Stomach smooth muscle (tissue), 2 donors: ENCODE data around the gene CARS1.

Experiments used
- H3K27ac ChIP-seq: one replicate; pipeline ENCODE4 v1.7.0; 2013; ENCODE audit warnings: mild to moderate bottlenecking, low read length, inconsistent platforms
- H3K27me3 ChIP-seq, 2 donors: one replicate each; pipeline ENCODE4 v1.7.0; 2013; ENCODE audit warnings: low read length in 2 of 2; ENCODE audit not compliant: insufficient read depth in 2 of 2, control insufficient read depth in 1 of 2
- H3K36me3 ChIP-seq, 2 donors: one replicate each; pipeline ENCODE4 v1.7.0; 2013; ENCODE audit warnings: low read length in 2 of 2; ENCODE audit not compliant: control insufficient read depth in 2 of 2, insufficient read depth in 2 of 2
- H3K4me1 ChIP-seq: one replicate; pipeline ENCODE4 v1.7.0; 2013; ENCODE audit warnings: low read length; ENCODE audit not compliant: control insufficient read depth, insufficient read depth
- H3K4me3 ChIP-seq, 2 donors: one replicate each; pipeline ENCODE4 v1.7.0; 2013; ENCODE audit warnings: low read length in 2 of 2
- H3K9ac ChIP-seq, 2 donors: one replicate each; pipeline ENCODE4 v1.7.0; 2013; ENCODE audit warnings: low read length in 2 of 2, mild to moderate bottlenecking in 1 of 2
- H3K9me3 ChIP-seq, 2 donors: one replicate each; pipeline ENCODE4 v1.7.0; 2013; ENCODE audit warnings: low read length in 2 of 2; ENCODE audit not compliant: control insufficient read depth in 2 of 2
- donor health status: healthy.
- donor health status: Pancreatic carcinoma.

CARS1 gene

GRCh38 chr11:3015796-3016195 lies 41.4 kb downstream of the CARS1 start:
- Histone ChIP-seq H3K27me3 (no peaks in the 10 kb centered on the region), H3K4me1 (no peaks in the 10 kb centered on the region), H3K9me3 (no peaks in the 10 kb centered on the region), H3K36me3 (peaks cover 66 to 71% of the 10 kb centered on the region in 2 donors), H3K4me3 (no peak overlapping the region), H3K9ac (no peak overlapping the region), H3K27ac (no peak overlapping the region)

- H3K36me3 ChIP-seq: peaks cover 69 to 72% of the 10 kb centered on the region in 2 donors
- no peak overlapping the region for H3K9ac ChIP-seq
- H3K27me3 ChIP-seq: no peaks in the 10 kb centered on the region
- H3K4me3 ChIP-seq: no peak overlapping the region
- no peak overlapping the region for H3K27ac ChIP-seq
- no peaks in the 10 kb centered on the region for H3K4me1 ChIP-seq
- no peaks in the 10 kb centered on the region for H3K9me3 ChIP-seq
Measured at GRCh38 chr11:3014943-3015342, 42.3 kb downstream of the CARS1 start.

- no peaks in the 10 kb centered on the region for H3K9me3 ChIP-seq
- no peaks in the 10 kb centered on the region for H3K27me3 ChIP-seq
- peaks cover 71 to 77% of the 10 kb centered on the region in 2 donors for H3K36me3 ChIP-seq
- no peaks in the 10 kb centered on the region for H3K4me1 ChIP-seq
- no peak overlapping the region for H3K27ac ChIP-seq
- no peak overlapping the region for H3K4me3 ChIP-seq
- H3K9ac ChIP-seq: no peak overlapping the region
Measured at GRCh38 chr11:3014057-3014938, 42.9 kb downstream of the CARS1 start.

- H3K36me3 ChIP-seq: peaks cover 61 to 68% of the 10 kb centered on the region in 2 donors
- H3K27ac ChIP-seq: no peak overlapping the region
- H3K9ac ChIP-seq: no peak overlapping the region
- no peaks in the 10 kb centered on the region for H3K9me3 ChIP-seq
- no peak overlapping the region for H3K4me3 ChIP-seq
- no peaks in the 10 kb centered on the region for H3K4me1 ChIP-seq
- no peaks in the 10 kb centered on the region for H3K27me3 ChIP-seq
Measured at GRCh38 chr11:3011891-3012885, 45.0 kb downstream of the CARS1 start.

- no peak overlapping the region for H3K9ac ChIP-seq
- H3K4me3 ChIP-seq: no peak overlapping the region
- H3K9me3 ChIP-seq: no peaks in the 10 kb centered on the region
- peaks cover 56 to 62% of the 10 kb centered on the region in 2 donors for H3K36me3 ChIP-seq
- no peaks in the 10 kb centered on the region for H3K4me1 ChIP-seq
- H3K27me3 ChIP-seq: no peaks in the 10 kb centered on the region
- H3K27ac ChIP-seq: no peak overlapping the region
Measured at GRCh38 chr11:3010521-3011275, 46.5 kb downstream of the CARS1 start.

- Histone ChIP-seq H3K4me1 (no peaks in the 10 kb centered on the region), H3K36me3 (peaks cover 49 to 59% of the 10 kb centered on the region in 2 donors), H3K9ac (no peak overlapping the region)
Measured at GRCh38 chr11:3010004-3010403, 47.2 kb downstream of the CARS1 start.

GRCh38 chr11:3009481-3009880 lies 47.7 kb downstream of the CARS1 start:
- Histone ChIP-seq H3K36me3 (peaks cover 43 to 56% of the 10 kb centered on the region in 2 donors), H3K27me3 (no peaks in the 10 kb centered on the region), H3K4me3 (no peak overlapping the region), H3K4me1 (no peaks in the 10 kb centered on the region), H3K9me3 (no peaks in the 10 kb centered on the region), H3K27ac (no peak overlapping the region), H3K9ac (no peak overlapping the region)

More at GRCh38 chr11:3010004-3010403, 47.2 kb downstream of the CARS1 start:
- H3K9me3 ChIP-seq: no peaks in the 10 kb centered on the region
- H3K4me3 ChIP-seq: no peak overlapping the region
- no peaks in the 10 kb centered on the region for H3K27me3 ChIP-seq
- H3K27ac ChIP-seq: no peak overlapping the region

- H3K36me3 ChIP-seq: peaks cover 44 to 58% of the 10 kb centered on the region in 2 donors
- H3K27ac ChIP-seq: no peak overlapping the region
- no peak overlapping the region for H3K9ac ChIP-seq
- no peak overlapping the region for H3K4me3 ChIP-seq
- no peaks in the 10 kb centered on the region for H3K9me3 ChIP-seq
- no peaks in the 10 kb centered on the region for H3K4me1 ChIP-seq
- H3K27me3 ChIP-seq: no peaks in the 10 kb centered on the region
Measured at GRCh38 chr11:3008746-3009336, 48.4 kb downstream of the CARS1 start.

GRCh38 chr11:3007404-3008010 lies 49.7 kb downstream of the CARS1 start:
- H3K4me3 ChIP-seq: no peak overlapping the region
- no peak overlapping the region for H3K9ac ChIP-seq
- H3K36me3 ChIP-seq: peaks cover 52 to 57% of the 10 kb centered on the region in 2 donors
- H3K9me3 ChIP-seq: no peaks in the 10 kb centered on the region
- H3K27ac ChIP-seq: no peak overlapping the region
- no peaks in the 10 kb centered on the region for H3K27me3 ChIP-seq
- peaks cover under 1% of the 10 kb centered on the region for H3K4me1 ChIP-seq
